Immature natural killer cell (primary cell): ENCODE measurements around the gene FITM2. TPM values are rescaled to one million over a fixed set of nuclear protein-coding genes. Genes with fewer than 3 reads are reported as not detected.
"Not testable (repeated sequence)": the region's sequence is repeated elsewhere in the genome, so short reads cannot be mapped to it uniquely, and the experiment has no call there.

Experiments
- DNase-seq, 3 donors: peaks; one replicate each; pipeline ENCODE4 v3.0.0; 2022; ENCODE audit warnings: mixed read lengths in 1 of 3
- H3K27ac Mint-ChIP-seq, 6 donors: one replicate each; pipeline ENCODE4 v1.8.0; 2020; ENCODE audit warnings: mixed read lengths in 6 of 6, mild to moderate bottlenecking in 5 of 6, inconsistent platforms in 4 of 6, moderate library complexity in 3 of 6
- H3K27me3 Mint-ChIP-seq, 3 donors: one replicate each; pipeline ENCODE4 v1.8.0; 2020 to 2021; ENCODE audit warnings: low read depth in 3 of 3, mild to moderate bottlenecking in 3 of 3, mixed read lengths in 3 of 3, moderate library complexity in 3 of 3, inconsistent platforms in 1 of 3
- H3K36me3 Mint-ChIP-seq, 3 donors: one replicate each; pipeline ENCODE4 v1.8.0; 2020; ENCODE audit warnings: mixed read lengths in 3 of 3, inconsistent platforms in 2 of 3, mild to moderate bottlenecking in 2 of 3
- H3K4me1 Mint-ChIP-seq, 2 donors: one replicate each; pipeline ENCODE4 v1.8.0; 2020; ENCODE audit warnings: inconsistent platforms in 2 of 2, mild to moderate bottlenecking in 2 of 2, mixed read lengths in 2 of 2, moderate library complexity in 1 of 2
- H3K4me3 Mint-ChIP-seq, 5 donors: one replicate each; pipeline ENCODE4 v1.8.0; 2020; ENCODE audit warnings: mild to moderate bottlenecking in 5 of 5, mixed read lengths in 5 of 5, inconsistent platforms in 3 of 5, moderate library complexity in 3 of 5
- H3K9me3 Mint-ChIP-seq, 6 donors: one replicate each; pipeline ENCODE4 v1.8.0; 2020; ENCODE audit warnings: mild to moderate bottlenecking in 6 of 6, mixed read lengths in 6 of 6, inconsistent platforms in 4 of 6, moderate library complexity in 3 of 6
- polyA plus RNA-seq, 3 donors: library from polyadenylated mRNA; unstranded; fragments of 300-500 nt; fragmentation: Illumina TruSeq; gene quantifications; one replicate each; pipeline ENCODE4 v1.2.3, GENCODE V29; 2021

FITM2 gene, protein sequence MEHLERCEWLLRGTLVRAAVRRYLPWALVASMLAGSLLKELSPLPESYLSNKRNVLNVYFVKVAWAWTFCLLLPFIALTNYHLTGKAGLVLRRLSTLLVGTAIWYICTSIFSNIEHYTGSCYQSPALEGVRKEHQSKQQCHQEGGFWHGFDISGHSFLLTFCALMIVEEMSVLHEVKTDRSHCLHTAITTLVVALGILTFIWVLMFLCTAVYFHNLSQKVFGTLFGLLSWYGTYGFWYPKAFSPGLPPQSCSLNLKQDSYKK
- under 1 TPM; 0.15 to 0.89 (median 0.40) TPM for polyA plus RNA-seq

DNA sequence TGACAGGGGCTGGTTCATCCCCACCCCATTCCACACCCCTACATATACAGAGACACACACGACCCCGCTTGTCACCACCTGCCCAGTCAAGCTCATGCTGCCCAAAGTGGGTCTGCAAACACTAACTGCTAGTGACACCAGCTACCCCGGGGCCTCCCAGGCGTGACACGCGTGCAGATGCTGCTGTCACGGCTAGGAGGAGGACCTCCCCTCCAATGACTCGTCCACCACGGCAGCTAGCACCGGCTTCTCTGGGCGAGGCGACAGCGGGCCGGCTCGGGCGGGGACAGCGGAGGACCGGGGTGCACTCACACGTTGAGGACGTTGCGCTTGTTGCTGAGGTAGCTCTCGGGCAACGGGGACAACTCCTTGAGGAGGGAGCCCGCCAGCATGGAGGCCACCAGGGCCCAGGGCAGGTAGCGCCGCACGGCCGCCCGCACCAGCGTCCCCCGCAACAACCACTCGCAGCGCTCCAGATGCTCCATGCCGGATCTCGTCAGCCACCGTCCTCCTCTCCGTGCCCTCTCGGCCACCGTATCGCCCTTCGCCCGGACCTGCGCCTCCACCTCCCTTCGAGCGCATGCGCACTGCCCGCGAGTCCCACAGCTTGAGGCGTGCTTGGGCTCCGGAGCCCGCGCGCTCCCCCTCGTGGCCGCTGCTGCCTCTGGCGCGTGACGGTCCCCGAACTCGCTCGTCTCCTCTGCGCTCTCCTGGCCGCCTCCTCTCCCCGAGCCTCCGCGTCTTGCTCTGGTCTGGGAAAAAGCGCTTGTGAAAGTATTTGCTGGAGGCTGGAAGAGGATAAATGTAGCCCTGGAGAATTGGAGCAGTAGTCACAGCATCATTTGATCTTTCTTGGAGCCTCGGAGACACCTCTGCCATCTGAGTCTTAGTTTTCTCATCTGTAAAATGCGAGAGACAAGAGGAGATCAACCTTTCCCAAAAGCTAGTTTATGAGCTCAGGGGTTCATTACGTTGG is at the start of gene FITM2:
TSS of gene FITM2 (minus strand) at position 539 of the 976 bp plus-strand sequence. CDS start at position 485, 54 bp downstream.
- Mint-ChIP-seq H3K27ac (peak within 1 kb of the TSS; percentile 77 to 96 (median 86)), H3K9me3 (no peaks in the 10 kb centered on the region), H3K4me1 (peaks cover 18 to 25% of the 10 kb centered on the region in 2 donors), H3K4me3 (peak within 1 kb of the TSS; percentile 90 to 94 (median 93)), H3K36me3 (peaks cover 0 to 3% (median 0%) of the 10 kb centered on the region in 3 donors), H3K27me3 (peaks cover 13 to 19% (median 17%) of the 10 kb centered on the region in 3 donors)
- peak; percentile 99 for DNase-seq

DNA sequence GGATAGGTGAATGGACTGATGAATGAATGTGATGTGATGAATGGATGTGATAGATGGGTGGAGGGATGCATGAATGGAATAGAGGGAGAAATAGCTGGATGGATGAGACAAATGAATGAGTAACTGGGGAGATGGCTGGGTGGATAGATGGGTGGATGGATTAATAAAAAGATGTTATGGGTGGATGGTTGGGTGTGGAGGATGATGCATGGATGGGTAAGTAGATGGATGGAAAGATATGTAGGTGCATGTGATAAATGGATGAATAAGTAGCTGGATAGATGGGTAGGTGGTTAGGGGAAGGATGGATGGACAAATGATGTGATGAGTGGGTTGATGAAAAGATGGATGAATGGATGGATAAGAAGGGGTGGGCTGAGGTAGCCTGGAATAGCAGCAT is 49.2 kb upstream of the FITM2 start:
- no peaks in the 10 kb centered on the region for H3K36me3 Mint-ChIP-seq
- peaks cover 2 to 13% (median 8%) of the 10 kb centered on the region in 3 donors for H3K27me3 Mint-ChIP-seq
- H3K9me3 Mint-ChIP-seq, result peaks cover 0 to 2% (median 0%) of the 10 kb centered on the region in 6 donors
- H3K4me3 Mint-ChIP-seq, result no peak overlapping the region
- no peaks in the 10 kb centered on the region for H3K4me1 Mint-ChIP-seq
- H3K27ac Mint-ChIP-seq, result no peak overlapping the region
- DNase-seq, result no peak

DNA sequence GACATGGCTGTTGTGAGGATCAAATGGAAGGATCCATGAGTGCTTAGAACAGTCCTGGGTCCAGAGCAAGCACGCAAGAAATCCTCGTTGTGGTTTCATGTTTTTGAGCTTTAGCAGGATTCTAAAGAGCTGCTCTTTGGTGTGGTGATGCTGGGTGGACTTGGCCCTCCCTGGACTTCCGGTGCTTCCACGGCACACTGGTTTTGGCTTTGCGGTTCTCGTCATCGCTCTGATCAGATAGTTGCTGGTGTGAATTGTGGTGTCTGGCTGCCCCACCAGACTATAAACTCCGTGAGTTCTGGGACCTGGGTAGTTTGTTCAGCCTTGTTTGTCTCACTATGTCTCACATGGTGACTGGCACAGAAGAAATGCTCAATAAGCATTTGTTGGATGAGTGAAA is 47.8 kb upstream of the FITM2 start:
- Mint-ChIP-seq H3K4me3 (no peak overlapping the region), H3K9me3 (peaks cover 0 to 2% (median 0%) of the 10 kb centered on the region in 6 donors), H3K27me3 (peaks cover 4 to 13% (median 9%) of the 10 kb centered on the region in 3 donors), H3K4me1 (no peaks in the 10 kb centered on the region), H3K36me3 (no peaks in the 10 kb centered on the region), H3K27ac (no peak overlapping the region)
- DNase-seq, result peak in 1 of 3 donors; percentile 2

DNA sequence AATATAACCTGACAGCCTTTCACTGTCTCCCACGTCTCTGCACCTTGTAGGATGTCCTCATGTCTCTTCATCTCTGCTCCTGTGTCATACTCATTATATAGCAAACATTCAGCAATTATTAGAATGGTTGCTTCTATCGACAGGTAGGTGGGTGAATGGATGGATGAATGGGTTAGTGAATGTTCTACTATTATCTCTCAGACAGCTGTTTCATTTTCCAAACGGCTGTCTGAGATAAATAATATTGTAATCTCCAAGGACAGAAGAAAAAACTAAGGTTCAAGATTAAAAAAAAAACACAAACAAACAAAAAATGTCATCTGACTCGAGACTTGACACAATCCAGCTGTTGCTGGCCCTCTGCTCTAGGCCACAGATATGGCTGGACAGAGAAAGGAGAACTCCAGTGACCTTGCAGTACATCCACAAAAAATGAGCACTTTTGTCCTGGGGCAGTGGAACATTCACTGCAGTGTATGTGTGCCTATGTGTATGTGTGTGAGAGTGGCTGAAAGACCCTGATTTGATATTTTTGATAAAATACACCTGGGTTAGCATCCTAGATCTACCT is 46.6 kb upstream of the FITM2 start:
- no peaks in the 10 kb centered on the region for H3K9me3 Mint-ChIP-seq
- no peak for DNase-seq
- no peak overlapping the region for H3K27ac Mint-ChIP-seq
- no peaks in the 10 kb centered on the region for H3K36me3 Mint-ChIP-seq
- peaks cover 4 to 13% (median 9%) of the 10 kb centered on the region in 3 donors for H3K27me3 Mint-ChIP-seq
- H3K4me3 Mint-ChIP-seq, result no peak overlapping the region
- H3K4me1 Mint-ChIP-seq, result no peaks in the 10 kb centered on the region

DNA sequence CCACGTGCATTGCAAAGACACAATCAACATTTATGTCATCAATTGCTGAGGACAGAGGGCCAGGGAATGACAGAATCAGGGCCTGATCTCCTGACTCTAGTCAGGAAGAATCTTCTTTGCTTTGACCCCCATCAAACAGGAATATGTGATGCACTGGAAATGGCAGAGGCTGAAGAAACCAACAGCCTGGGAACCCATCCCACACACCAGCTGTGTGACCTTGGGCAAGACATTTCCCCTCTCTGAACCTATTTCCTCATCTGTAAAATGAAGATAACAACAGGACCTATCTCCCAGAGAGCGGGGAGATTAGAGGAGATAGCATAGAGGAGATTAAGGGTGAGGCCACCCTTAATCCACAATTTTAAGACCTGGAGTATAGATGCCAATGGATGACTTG is 46.0 kb upstream of the FITM2 start:
- no peak for DNase-seq
- Mint-ChIP-seq H3K27me3 (peaks cover 4 to 14% (median 9%) of the 10 kb centered on the region in 3 donors), H3K4me3 (no peak overlapping the region), H3K4me1 (no peaks in the 10 kb centered on the region), H3K36me3 (no peaks in the 10 kb centered on the region), H3K9me3 (no peaks in the 10 kb centered on the region), H3K27ac (no peak overlapping the region)

DNA sequence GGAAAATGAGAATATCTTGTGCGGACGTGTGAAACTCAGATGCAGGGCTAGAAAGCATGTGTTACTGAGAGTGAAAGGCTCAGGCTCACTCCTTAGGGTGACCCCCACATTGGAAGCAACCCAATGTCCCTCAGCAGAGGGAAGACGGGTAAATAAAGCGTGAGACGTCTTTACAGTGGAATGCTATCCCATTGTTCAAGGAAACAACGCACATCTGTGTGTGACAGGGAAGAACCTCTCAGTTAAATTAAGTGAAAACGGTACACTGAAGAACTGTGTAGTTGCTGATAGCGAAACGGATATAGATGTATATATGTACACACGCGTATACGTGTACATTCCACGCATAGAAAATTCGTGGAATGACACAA is 45.3 kb upstream of the FITM2 start:
- Mint-ChIP-seq H3K9me3 (no peaks in the 10 kb centered on the region), H3K4me3 (no peak overlapping the region), H3K27ac (no peak overlapping the region), H3K36me3 (no peaks in the 10 kb centered on the region), H3K27me3 (peaks cover 4 to 12% (median 11%) of the 10 kb centered on the region in 3 donors), H3K4me1 (no peaks in the 10 kb centered on the region)
- DNase-seq, result no peak

DNA sequence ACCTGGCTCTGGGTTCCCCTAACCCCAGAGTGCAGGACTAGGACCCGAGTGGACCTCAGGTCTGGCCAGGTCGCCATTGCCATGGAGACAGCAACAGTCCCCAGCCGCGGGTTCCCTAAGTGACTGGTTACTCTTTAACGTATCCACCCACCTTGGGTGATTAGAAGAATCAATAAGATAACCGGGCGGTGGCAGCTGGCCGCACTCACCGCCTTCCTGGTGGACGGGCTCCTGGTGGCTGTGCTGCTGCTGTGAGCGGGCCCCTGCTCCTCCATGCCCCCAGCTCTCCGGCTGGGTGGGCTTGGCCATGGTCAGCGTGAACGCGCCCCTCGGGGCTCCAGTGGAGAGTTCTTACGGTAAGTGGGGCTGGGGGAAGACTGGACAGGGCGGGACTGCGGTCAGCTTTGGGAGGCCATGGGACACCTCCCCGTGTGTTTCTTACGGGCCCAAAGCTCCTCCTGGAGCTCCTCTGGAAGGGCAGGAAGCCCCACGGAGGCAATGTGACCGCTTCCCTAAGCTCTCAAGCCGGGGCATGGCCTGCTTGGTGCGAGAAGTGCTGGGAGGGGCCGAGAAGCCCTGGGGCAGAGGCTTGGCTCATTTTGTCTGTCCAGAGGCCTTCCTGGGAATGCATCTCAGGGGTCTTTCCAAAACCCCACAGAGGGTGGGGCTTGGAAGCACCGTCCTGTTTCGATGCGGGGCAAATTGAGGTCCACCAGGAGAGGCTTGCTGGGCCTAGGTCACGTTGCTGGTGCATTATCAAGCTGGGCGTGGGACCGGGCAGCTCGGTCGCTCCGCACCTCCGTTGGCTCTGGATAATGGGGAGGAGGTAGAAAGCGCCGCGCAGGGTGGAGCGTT is 44.7 kb upstream of the FITM2 start, which contains the start of gene HNF4A:
TSS of gene HNF4A (plus strand) at position 202 of the 855 bp plus-strand sequence. CDS start at position 308, 106 bp downstream.
- Mint-ChIP-seq H3K27me3 (peaks cover 4 to 14% (median 10%) of the 10 kb centered on the region in 3 donors), H3K4me1 (no peaks in the 10 kb centered on the region), H3K36me3 (no peaks in the 10 kb centered on the region), H3K4me3 (no peak within 1 kb of the TSS), H3K27ac (peak within 1 kb of the TSS in 2 of 6 donors; percentile 37 to 41), H3K9me3 (no peaks in the 10 kb centered on the region)
- no peak for DNase-seq

DNA sequence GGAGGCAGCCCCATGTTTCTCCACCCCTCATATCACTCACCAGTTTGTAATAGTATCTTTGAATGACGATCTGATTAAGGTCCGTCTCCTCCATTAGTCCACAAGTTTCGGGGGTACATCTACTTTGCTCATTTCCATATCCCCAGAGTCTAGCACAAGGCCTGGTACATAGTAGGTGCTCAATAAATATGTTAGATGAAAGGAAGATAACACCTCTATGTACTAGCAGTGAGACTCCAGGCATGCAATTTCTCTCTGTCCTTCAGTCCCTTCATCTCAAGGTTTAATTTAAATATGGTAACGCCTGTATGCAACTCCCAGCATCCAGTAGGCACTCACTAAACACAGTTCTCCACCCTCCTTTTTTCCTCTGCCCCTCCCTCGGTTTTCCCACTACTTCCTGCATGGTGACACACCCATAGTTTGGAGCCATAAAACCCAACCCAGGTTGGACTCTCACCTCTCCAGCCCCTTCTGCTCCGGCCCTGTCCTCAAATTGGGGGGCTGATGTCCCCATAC is 44.0 kb upstream of the FITM2 start:
- no peaks in the 10 kb centered on the region for H3K36me3 Mint-ChIP-seq
- no peaks in the 10 kb centered on the region for H3K9me3 Mint-ChIP-seq
- peak overlapping the region in 2 of 6 donors; percentile 37 to 41 for H3K27ac Mint-ChIP-seq
- DNase-seq, result no peak
- no peaks in the 10 kb centered on the region for H3K4me1 Mint-ChIP-seq
- peaks cover 4 to 16% (median 10%) of the 10 kb centered on the region in 3 donors for H3K27me3 Mint-ChIP-seq
- H3K4me3 Mint-ChIP-seq, result no peak overlapping the region

DNA sequence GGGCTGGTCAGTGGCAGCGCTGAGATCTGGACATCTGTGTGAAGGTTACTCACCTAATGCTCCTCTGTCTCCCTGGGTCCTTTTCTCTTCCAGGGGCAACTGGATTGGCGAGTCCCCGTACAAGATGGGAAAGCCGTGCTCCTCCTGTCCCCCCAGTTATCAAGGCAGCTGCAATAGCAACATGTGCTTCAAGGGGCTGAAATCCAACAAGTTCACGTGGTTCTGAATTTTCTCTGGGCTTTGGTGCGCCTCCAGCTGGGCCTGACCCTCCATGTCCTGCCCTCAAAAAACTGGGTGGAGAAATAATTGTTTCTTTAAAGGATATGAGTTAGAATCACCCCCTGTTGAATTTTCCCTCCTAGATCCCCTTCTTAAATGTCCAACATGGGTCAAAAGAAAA is 39.6 kb upstream of the FITM2 start:
- Mint-ChIP-seq H3K36me3 (no peaks in the 10 kb centered on the region), H3K9me3 (no peaks in the 10 kb centered on the region), H3K27ac (no peak overlapping the region), H3K4me1 (no peaks in the 10 kb centered on the region), H3K4me3 (no peak overlapping the region), H3K27me3 (peaks cover 2 to 10% (median 5%) of the 10 kb centered on the region in 3 donors)
- DNase-seq, result no peak

DNA sequence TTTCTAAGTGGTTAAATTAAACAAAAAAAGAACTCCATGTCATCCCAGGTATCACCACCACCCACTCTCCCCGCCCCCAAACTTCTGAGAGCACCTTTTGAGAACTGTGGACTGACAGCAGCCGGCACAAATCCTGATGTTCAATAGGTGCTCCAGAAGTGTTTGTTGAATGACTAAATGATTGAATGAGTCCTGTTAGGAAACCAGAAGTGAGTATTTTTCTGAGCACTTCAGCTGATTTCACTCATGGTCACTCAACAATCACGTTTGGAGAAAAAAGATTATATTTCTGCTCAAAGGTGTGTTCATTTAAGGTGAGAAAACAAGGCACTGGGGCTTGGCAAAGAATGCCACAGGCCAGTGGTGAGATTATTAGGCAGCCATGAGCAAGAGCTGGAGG is 38.3 kb upstream of the FITM2 start:
- peaks cover 2 to 7% (median 3%) of the 10 kb centered on the region in 3 donors for H3K27me3 Mint-ChIP-seq
- H3K4me1 Mint-ChIP-seq, result no peaks in the 10 kb centered on the region
- no peak for DNase-seq
- no peaks in the 10 kb centered on the region for H3K9me3 Mint-ChIP-seq
- no peaks in the 10 kb centered on the region for H3K36me3 Mint-ChIP-seq
- no peak overlapping the region for H3K27ac Mint-ChIP-seq
- no peak overlapping the region for H3K4me3 Mint-ChIP-seq

DNA sequence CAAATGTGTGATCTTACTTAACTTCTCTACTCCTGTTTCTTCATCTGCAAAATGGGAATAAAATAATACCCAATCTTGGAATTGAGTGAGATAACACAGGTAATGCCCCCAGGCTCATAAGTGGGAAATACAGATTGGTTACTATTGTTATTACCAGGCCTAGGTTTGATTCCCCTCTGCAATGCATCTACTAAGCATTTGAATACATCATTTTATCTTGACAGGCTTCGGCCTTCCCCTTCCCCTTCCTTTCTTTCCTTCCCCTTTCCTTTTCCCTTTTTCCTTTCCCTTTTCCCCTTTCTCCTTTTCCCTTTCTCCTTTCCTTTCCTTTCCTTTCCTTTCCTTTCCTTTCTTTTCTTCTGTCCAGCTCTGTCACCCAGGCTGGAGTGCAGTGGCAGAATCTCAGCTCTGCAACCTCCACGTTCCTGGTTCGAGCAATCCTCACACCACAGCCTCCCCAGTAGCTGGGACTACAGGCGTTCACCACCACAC is 37.2 kb upstream of the FITM2 start:
- Mint-ChIP-seq H3K27ac (no peak overlapping the region), H3K4me1 (no peaks in the 10 kb centered on the region), H3K27me3 (peaks cover 2 to 7% (median 3%) of the 10 kb centered on the region in 3 donors), H3K9me3 (no peaks in the 10 kb centered on the region), H3K36me3 (no peaks in the 10 kb centered on the region), H3K4me3 (no peak overlapping the region)
- DNase-seq, result no peak

DNA sequence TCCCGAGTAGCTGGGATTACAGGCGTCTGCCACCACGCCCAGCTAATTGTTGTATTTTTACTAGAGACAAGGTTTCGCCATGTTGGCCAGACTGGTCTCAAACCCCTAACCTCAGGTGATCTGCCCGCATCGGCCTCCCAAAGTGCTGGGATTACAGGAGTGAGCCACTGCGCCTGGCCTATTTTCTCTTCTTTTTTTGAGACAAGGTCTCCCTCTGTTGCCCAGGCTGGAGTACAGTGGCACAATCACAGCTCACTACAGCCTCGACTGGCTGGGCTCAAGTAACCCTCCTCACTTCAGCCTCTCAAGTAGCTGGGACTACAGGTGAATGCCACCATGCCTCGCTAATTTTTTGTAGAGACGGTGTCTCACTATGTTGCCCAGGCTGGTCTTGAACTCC is 34.9 kb upstream of the FITM2 start:
- H3K4me1 Mint-ChIP-seq, H3K4me3 Mint-ChIP-seq, DNase-seq, H3K36me3 Mint-ChIP-seq, H3K9me3 Mint-ChIP-seq, H3K27ac Mint-ChIP-seq, H3K27me3 Mint-ChIP-seq: not testable (repeated sequence)

DNA sequence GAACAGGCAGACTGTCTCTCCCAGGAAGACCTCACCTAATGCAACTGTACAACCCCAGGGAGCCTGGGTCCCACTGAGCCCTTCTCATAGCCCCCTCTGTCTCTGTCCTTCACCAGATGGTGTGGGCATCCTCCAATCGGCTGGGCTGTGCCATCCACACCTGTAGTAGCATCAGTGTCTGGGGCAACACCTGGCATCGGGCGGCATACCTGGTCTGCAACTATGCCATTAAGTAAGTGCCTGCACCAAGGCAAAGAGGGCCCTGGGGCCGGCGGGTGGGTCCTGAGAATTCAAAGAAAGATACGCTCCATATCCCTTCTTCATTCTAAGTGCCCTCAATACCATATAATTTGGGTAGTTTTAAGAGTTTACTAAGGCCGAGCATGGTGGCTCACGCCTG is 34.1 kb upstream of the FITM2 start:
- Mint-ChIP-seq H3K4me3 (no peak overlapping the region), H3K27ac (no peak overlapping the region), H3K36me3 (no peaks in the 10 kb centered on the region), H3K27me3 (peaks cover 0 to 3% (median 0%) of the 10 kb centered on the region in 3 donors), H3K9me3 (no peaks in the 10 kb centered on the region), H3K4me1 (no peaks in the 10 kb centered on the region)
- DNase-seq, result no peak
